Raji (cell line): Measurements from ENCODE around the gene INPPL1.

Source experiments
- POLR2A ChIP-seq: IDR thresholded peaks from 2 replicates; pipeline ENCODE4 v1.6.1; 2011; ENCODE audit warnings: low read depth, low read length, control low read depth; ENCODE audit not compliant: insufficient read depth

Gene INPPL1

GRCh38 chr11:72224564-72225410 is at the start of gene INPPL1:
TSS of gene INPPL1 (plus strand) at chr11:72224767. CDS start at chr11:72224985, 218 bp downstream.
- TF ChIP-seq POLR2A, result peak; percentile 39

- no peak for TF ChIP-seq POLR2A
These were observed 46.9 kb upstream of the INPPL1 start for GRCh38 chr11:72177656-72178055.

- TF ChIP-seq POLR2A, result no peak
These were observed 45.3 kb upstream of the INPPL1 start for GRCh38 chr11:72179049-72179803.

GRCh38 chr11:72179804-72180396 is 44.7 kb upstream of the INPPL1 start:
- no peak for TF ChIP-seq POLR2A

GRCh38 chr11:72188267-72188666 is 36.3 kb upstream of the INPPL1 start:
- TF ChIP-seq POLR2A, result no peak

- no peak for TF ChIP-seq POLR2A
These were observed 34.9 kb upstream of the INPPL1 start for GRCh38 chr11:72189455-72190250.

GRCh38 chr11:72190631-72191071 is 33.9 kb upstream of the INPPL1 start:
- no peak for TF ChIP-seq POLR2A

- no peak for TF ChIP-seq POLR2A
These were observed 32.6 kb upstream of the INPPL1 start, which contains the start of gene FOLR1 for GRCh38 chr11:72191961-72192381. TSS of gene FOLR1 (plus strand) at chr11:72192140. CDS start at chr11:72192174, 34 bp downstream.

GRCh38 chr11:72195518-72196270 is 28.9 kb upstream of the INPPL1 start:
- no peak for TF ChIP-seq POLR2A

GRCh38 chr11:72202571-72202970 is 22.0 kb upstream of the INPPL1 start:
- no peak for TF ChIP-seq POLR2A

GRCh38 chr11:72203163-72203562 is 21.4 kb upstream of the INPPL1 start:
- TF ChIP-seq POLR2A, result no peak

- no peak for TF ChIP-seq POLR2A
These were observed 19.7 kb upstream of the INPPL1 start for GRCh38 chr11:72204886-72205285.

GRCh38 chr11:72208281-72208680 is 16.3 kb upstream of the INPPL1 start:
- no peak for TF ChIP-seq POLR2A

- TF ChIP-seq POLR2A, result no peak
These were observed 15.5 kb upstream of the INPPL1 start for GRCh38 chr11:72209101-72209500.
